IPS-18c (cell line): ENCODE measurements around the gene MYH7.

Experiments used
- H3K4me3 ChIP-seq: 2 replicates; pipeline ENCODE4 v1.7.0; 2013; ENCODE audit warnings: low read depth, mild to moderate bottlenecking, low read length, moderate library complexity; ENCODE audit not compliant: insufficient read depth
- H3K9me3 ChIP-seq: one replicate; pipeline ENCODE4 v1.6.1; 2013; ENCODE audit warnings: mild to moderate bottlenecking, low read length, moderate library complexity; ENCODE audit not compliant: control insufficient read depth, insufficient read depth

Gene MYH7

DNA sequence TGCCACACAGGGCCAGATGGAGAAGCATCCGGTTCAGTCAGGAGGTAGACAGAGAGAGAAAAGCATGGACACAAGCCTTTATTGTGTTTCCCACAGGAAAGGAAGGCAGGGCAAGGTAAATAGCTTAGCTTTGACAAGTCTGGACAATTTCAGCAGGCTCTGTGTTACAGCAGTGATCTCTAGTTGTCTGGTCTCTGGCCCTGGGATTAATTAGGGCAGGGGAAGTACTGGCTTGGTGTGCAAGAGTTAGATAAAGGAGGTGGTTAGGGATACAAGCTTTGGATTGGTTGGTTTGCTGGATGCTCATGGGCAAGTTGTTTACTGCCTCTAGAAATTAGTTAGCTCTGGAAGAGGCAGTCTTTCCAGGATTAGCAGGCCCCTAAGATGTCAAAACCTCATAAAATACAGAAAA lies 19.0 kb upstream of the MYH7 start:
- Histone ChIP-seq H3K9me3 (peaks cover 2% of the 10 kb centered on the region), H3K4me3 (no peak overlapping the region)

DNA sequence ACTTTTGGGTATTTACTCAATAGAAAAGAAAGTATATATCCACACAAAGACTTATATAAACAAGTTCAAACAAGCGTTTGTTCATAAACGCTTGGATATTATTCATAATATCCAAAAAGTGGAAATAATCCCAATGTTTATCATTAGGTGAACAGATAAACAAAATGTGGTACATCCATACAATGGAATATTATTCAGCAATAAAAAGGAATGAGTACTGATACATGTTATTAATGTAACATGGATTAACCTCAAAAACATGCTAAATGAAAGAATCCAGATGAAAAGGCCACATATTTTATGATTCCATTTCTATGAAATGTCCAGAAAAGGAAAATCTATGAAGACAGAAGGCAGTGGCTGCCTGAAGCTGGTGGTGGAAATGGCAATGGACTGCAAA lies 16.8 kb upstream of the MYH7 start:
- Histone ChIP-seq H3K4me3 (no peak overlapping the region), H3K9me3 (peaks cover 2% of the 10 kb centered on the region)

DNA sequence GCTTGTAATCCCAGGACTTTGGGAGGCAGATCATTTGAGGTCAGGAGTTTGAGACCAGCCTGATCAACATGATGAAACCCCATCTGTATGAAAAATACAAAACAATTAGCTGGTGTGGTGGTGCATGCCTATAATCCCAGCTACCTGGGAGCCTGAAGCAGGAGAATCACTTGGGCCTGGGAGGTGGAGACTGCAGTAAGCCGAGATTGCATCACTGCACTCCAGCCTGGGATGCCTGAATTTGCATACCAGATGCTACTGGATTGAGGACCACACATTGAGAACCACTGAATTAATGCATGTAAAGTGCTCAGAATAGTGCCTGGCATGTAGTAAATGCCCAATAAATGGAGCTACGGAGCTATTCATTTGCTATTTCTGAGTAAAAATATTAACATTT lies 14.9 kb upstream of the MYH7 start:
- peaks cover 2% of the 10 kb centered on the region for H3K9me3 ChIP-seq

DNA sequence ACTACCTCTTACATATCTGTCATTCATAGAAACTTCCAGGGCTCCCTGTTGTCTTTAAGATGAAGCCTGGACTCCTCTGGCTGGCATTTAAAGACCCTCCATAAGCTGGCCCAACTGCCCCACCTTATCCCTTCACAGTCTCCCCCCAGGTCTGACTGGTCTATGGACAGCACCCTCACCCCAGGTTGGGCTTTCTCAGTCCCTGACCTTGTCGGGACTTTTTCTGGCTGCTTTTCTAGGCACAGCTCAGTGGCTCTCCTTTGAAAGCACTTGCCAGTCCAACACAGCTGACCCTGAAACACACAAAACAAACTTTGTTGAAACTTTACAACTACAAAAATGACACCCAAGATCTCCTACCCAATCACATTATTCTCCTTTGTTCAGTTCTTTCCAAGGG lies 13.9 kb upstream of the MYH7 start:
- Histone ChIP-seq H3K9me3 (peaks cover 2% of the 10 kb centered on the region), H3K4me3 (no peak overlapping the region)

More for the DNA sequence above, 14.9 kb upstream of the MYH7 start:
- H3K4me3 ChIP-seq: no peak overlapping the region

DNA sequence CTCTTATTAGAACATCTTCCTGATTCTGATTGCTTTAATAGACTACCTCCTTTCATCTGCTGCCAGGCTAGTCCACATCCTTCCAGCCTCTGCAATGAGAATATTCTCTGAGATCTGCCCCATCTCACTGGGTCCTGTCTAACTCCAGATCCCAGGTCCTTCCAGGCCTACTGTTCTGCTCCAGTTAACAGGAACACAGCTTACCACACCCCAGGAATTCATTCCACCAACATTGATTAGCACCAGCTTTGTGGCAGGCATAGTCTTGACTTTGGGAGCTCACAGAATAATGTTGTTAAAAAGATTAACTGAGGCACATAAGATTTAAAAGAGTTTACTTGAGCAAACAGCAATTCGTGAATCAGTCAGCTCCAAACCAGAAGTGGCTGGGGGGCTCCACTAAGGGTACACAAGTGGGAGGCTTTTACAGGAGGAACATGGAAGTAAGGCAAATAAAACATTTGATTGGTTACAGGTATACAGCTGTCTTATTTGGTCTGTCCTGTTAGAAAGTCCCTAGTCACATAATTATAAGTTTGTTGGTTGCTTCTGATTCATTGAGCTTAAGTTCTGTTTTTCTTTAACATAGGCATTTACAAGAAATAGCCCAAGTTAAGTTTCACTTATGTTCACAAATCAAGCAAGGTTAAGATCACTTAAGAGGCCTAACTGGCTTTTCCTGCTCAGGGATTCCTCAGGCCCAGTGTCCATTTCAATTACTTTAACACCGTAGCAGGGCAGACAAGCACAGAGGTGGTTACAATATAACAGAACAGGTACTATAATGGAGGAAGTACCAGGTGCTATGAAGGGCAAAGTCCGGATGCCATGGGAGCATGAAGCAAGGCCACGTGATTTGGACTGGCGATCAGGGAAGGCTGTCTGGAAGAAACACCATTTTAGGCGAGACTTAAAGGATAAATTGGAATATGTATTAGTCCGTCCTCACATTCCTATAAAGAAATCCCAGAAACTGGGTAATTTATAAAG lies 12.2 kb upstream of the MYH7 start:
- H3K4me3 ChIP-seq: no peak overlapping the region
- peaks cover 2% of the 10 kb centered on the region for H3K9me3 ChIP-seq

DNA sequence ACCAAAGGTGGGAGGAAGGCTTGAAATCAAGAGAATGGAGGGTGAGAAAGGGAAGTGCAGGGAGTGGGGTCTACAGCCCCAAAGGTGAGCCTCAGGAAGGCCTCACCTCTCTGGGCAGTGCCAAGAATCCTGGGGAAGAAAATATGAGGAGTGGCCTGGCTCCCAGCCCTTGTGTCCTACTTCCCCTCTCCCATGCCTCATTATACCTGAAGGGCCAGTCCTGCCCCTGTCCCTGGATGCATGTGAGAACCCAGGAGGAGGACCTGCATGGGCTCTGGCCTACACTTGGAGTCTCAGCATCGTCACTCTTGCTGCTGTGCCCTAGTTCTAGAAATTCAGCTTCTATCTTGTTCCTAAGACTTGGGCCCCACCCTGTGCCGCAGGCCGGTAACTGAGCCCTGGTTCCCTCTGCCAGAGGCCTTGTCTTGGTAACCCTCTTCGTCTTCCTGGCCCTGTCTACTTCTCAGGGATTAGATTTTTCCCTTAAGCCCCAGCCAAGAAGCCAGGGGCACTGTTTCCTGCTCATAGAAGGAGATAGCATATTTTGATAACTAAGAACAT lies 10.9 kb upstream of the MYH7 start:
- H3K4me3 ChIP-seq: no peak overlapping the region
- H3K9me3 ChIP-seq: no peaks in the 10 kb centered on the region

DNA sequence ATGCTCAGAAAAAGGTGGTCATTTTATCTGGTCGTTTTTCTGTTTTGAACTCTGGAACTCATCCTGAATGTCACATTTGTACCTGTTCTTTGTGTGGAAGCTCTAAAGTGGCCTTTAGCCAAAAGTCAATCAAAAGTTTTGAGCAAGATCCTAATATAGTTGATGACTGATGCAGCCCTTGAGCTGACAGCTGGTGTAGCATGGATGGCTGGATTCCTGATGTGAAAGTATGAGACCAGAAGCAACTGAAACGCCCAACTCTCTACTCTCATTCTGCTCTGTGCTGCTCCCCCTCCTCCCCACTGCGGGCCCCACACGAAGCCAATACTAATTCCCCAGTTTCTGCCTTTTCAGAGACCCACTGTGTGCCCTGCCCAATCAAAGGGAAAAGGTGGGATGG lies 10.3 kb upstream of the MYH7 start:
- H3K9me3 ChIP-seq: no peaks in the 10 kb centered on the region
- no peak overlapping the region for H3K4me3 ChIP-seq

DNA sequence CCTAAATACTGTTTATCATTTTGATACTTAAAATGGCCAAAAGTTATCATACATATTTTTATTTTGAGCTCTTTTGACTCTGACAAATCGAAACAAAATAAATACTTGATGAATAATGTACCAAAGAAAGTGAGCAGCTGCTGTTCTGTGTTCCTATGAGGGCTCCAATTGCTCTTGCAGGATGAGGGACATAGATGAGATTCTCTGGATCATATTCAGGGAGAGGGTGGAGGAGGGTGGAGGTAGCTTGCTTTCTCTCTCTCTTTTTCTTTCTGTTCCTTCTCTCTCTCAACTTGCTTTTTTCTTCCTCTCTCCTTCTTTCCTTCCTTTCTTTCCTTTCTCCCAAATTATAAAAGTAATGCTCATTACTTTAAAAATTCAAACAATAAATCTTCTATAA lies 8.9 kb upstream of the MYH7 start:
- Histone ChIP-seq H3K9me3 (no peaks in the 10 kb centered on the region), H3K4me3 (no peak overlapping the region)

DNA sequence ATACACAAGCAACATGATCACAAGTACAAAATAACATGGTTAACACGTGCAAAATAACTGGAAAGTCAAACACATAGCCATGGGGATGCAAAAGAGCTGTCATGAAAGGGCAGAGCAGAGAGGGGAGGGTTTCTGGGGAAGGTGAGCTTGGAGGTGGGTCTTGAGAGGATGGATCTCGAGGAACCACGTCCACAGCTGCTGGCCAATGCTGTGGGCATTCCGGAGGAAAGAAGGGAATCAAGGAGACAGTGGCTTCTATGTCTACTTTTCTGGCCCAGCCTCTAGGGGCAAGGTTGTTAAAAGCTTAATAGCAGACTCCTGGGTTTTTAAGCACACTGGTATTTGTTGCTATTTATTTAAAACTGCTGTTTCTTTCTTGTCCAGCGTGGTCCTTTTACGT lies 8.4 kb upstream of the MYH7 start:
- H3K4me3 ChIP-seq: no peak overlapping the region
- H3K9me3 ChIP-seq: no peaks in the 10 kb centered on the region

DNA sequence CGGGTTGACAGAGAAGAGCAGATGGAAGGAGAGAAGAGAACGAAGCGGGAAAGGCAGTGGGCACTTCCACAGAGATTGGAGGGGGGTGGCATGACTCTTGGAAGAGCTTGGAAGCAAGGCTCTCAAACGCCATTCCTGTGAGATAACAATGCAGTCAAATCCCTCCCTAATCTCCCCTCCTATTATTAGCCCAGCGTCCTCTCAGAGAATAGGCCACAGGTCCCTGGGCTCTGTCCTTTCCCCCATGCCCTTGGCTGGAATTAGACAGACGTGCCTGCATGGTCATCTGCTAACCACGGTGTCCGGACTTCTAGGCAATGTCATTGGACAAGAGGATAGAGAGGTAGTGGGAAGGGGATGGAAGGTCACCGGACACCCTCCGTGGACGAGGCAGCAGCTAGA lies 8.0 kb upstream of the MYH7 start:
- Histone ChIP-seq H3K4me3 (no peak overlapping the region), H3K9me3 (no peaks in the 10 kb centered on the region)

DNA sequence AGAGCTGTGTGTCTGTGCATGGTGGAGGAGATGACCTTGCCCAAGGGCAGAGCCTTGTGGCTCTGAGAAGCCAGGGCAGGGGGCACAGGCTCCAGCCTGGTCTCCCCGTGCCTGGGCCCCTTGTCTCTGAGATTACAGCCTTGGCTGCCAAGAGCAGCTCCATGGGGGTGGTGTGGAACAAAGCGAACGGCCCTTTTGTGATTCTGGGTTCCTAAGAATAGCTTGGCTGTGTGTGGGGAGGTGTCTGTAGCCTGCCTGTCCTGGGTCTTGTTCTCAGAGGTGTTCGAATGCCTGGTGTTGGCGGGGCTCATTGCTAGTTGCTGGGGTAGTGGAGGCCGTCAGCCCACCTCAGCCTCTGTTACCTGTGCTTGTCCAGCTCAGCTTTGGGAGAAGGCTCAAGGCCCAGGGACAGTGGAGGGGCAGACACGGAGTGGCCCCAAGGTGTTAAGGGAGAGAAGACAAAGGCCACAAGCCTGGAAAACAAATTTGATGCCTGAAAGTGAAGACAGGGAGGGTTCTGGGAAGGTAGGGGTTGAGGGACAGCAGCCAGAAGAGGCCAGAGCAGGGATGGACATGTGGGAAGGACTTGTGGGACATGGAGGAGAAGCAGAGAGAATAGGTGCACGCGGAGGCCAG lies 7.4 kb upstream of the MYH7 start:
- no peaks in the 10 kb centered on the region for H3K9me3 ChIP-seq

DNA sequence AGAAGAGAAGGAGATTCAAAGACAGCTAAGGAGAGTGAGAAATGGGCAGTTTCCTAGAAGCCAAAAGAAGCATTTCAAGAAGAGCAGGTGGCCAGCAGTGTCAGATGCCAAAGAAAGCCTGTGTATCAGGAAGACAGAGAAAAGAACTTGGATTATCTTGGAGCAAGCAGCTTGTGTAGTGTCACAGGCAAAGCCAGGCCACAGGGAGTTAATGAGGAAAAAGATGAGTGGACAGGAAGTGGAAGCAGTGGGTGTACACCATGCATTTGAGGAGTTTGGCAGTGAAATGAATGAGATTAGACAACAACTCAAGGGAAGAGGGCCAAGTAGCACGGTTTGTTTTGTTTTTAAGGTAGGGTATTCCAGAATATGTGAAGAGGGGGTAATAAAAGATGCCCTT lies 5.6 kb upstream of the MYH7 start:
- H3K9me3 ChIP-seq: no peaks in the 10 kb centered on the region

More for the DNA sequence above, 7.4 kb upstream of the MYH7 start:
- no peak overlapping the region for H3K4me3 ChIP-seq

DNA sequence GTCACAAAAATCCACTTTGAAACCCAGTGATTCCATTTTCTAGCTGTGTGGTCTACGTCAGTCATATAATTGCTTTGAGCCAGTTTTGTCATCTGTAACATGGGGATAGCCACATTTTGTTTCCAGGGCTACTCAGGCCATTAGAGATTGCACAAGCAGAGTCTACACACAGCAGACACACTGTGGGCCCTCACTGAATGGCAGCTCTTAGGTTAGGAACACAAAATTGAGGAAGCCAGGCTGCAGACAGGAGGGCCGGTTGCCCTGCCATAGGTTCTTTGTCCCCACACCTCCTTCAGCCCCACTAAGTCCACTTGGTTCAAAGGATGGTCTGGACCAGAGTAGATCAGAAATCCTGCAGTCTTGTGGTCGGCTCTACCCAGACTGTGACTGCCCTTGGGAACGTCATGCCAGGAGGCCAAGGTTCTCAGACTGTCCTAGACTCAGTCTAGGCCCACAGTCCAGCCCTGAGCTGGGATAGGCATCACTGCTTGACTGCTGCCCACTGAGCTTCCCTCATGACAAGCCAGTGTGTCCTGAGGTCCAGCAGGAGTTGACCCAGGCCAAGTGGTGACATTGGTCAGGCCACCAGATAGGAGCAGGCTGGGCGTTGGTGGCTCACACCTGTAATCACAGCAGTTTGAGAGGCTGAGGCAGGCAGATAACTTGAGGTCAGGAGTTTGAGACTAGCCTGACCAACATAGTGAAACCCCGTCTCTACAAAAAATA lies 3.8 kb upstream of the MYH7 start:
- Histone ChIP-seq H3K9me3 (no peaks in the 10 kb centered on the region), H3K4me3 (no peak overlapping the region)

More for the DNA sequence above, 5.6 kb upstream of the MYH7 start:
- no peak overlapping the region for H3K4me3 ChIP-seq

DNA sequence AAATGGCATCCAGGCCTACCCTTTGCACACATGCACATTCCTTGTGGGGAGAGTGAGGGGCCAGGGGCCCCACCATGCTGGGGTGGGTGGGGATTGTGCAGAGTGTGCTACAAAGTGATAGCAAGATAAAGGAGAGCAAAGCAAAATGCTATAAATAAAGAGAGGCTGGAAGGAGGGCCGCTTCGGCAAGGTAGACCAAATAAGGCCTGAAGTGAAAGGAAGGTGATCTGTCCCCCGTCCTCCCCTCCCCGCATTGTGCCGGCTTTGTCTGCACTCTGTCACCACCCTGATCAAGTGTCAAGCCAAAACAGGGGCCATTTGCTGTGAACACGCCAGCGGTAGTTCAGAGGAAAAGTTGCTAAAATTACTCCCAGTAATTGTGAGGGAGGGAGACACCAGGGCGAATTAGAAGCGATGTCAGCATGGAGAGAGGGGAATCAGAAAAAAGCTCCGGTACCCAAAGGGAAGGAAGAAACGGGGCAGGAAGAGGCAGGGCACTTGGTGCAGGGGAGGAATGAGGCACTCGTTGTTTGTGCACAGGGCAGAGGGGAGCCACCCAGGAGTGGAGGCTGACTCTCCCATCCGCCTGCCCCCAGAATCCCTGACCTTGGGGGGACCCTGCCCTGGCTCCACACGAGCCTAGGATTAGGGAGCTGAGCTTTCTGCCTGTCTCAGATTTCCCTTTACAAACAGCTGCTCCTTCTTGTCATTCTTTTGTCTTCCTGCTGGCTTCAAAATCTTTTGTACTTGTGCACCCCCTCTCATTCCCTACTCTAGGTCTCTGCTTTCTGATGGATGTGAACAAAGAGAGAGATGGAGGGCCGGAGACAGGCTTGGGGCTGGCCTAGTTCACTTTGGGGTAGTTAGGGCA lies 2.9 kb upstream of the MYH7 start:
- no peaks in the 10 kb centered on the region for H3K9me3 ChIP-seq
- no peak overlapping the region for H3K4me3 ChIP-seq

DNA sequence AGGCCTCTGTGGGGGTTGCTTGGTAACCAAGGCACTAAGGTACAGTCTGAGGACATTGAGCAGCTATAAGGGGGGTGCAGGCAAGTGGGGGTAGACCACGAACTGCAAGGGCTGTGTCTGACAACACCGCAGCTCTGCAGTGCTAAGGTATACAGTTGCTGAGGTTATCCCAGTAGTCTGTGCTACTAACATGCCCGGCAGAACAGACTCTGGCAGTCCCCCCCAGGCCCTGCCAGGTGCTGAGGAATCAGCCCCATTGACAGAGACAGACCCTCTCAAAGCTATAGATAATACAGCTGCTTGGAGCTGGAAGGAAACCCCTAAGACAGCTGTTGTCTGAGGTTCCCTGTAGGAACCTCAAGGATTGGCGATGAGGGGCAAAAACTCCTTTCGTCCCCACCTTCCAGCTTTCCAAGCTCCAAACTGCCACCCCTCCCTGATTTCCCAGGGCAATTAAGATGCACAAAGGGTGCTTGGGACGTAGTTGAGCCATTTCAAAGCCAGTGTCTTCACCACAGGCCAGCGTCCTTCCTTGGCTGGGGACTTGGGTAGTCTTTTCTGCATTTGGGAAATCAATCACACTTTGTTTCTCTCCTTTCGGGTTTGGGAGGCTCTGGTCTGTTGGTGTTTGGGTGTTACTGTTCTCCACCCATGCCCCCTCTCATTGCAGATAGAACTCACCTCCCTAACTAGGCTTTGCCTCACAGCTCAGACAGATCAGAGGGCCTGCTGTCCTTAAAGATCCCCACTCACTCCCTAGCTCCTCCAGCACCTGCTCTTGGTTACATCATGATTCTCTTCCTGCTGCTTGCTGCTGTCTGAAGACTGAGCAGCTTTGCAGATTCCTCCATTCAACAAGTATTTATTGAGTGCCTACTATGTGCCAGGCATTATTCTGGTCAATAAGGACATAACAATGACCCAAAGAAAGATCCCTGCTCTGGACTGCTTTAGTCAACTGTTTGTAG lies 2.0 kb upstream of the MYH7 start:
- H3K4me3 ChIP-seq: no peak overlapping the region
- H3K9me3 ChIP-seq: no peaks in the 10 kb centered on the region
